ENCODE measurements around the gene GATA2.
A peak's percentile ranks its signal among the peaks of the same experiment; 100 is the strongest.

GATA2 gene

GRCh38 chr3:128491691-128491940, 1.4 kb downstream of the GATA2 start:
- Histone ChIP-seq H3K4me1 (ENCODE audit: control insufficient read depth, insufficient read depth, low read length) (peaks cover 28% of the 10 kb centered on the region), H3K4me2 (ENCODE audit: low read length) (no peak overlapping the region), H3K27me3 (ENCODE audit: control insufficient read depth, insufficient read depth, low read length) (peaks cover 94% of the 10 kb centered on the region), H3K9me3 (replicated peaks; ENCODE audit: low read length) (no peaks in the 10 kb centered on the region), H3K4me3 (ENCODE audit: low read length) (no peak overlapping the region), H3K9ac (ENCODE audit: low read depth, low read length) (no peak overlapping the region), H3K36me3 (ENCODE audit: insufficient read depth, low read length) (no peaks in the 10 kb centered on the region)

- Histone ChIP-seq H3K4me2 (ENCODE audit: low read length) (no peak overlapping the region), H3K27me3 (ENCODE audit: control insufficient read depth, insufficient read depth, low read length) (peaks cover 94% of the 10 kb centered on the region), H3K9ac (ENCODE audit: low read depth, low read length) (no peak overlapping the region), H3K36me3 (ENCODE audit: insufficient read depth, low read length) (no peaks in the 10 kb centered on the region), H3K4me3 (ENCODE audit: low read length) (no peak overlapping the region), H3K4me1 (ENCODE audit: control insufficient read depth, insufficient read depth, low read length) (peaks cover 28% of the 10 kb centered on the region), H3K9me3 (replicated peaks; ENCODE audit: low read length) (no peaks in the 10 kb centered on the region)
These were observed 1.9 kb downstream of the GATA2 start for GRCh38 chr3:128490915-128491690.

- H3K4me1 ChIP-seq (ENCODE audit: control insufficient read depth, insufficient read depth, low read length): peaks cover 28% of the 10 kb centered on the region
- no peaks in the 10 kb centered on the region for H3K9me3 ChIP-seq (replicated peaks; ENCODE audit: low read length)
- no peaks in the 10 kb centered on the region for H3K36me3 ChIP-seq (ENCODE audit: insufficient read depth, low read length)
- H3K4me3 ChIP-seq (ENCODE audit: low read length): no peak overlapping the region
- no peak overlapping the region for H3K9ac ChIP-seq (ENCODE audit: low read depth, low read length)
- peak overlapping the region; percentile 79 for H3K4me2 ChIP-seq (ENCODE audit: low read length)
- H3K27me3 ChIP-seq (ENCODE audit: control insufficient read depth, insufficient read depth, low read length): peaks cover 94% of the 10 kb centered on the region
These were observed 2.4 kb downstream of the GATA2 start for GRCh38 chr3:128490650-128490914.

- no peaks in the 10 kb centered on the region for H3K36me3 ChIP-seq (ENCODE audit: insufficient read depth, low read length)
- H3K4me2 ChIP-seq (ENCODE audit: low read length): peak overlapping the region; percentile 79
- H3K27me3 ChIP-seq (ENCODE audit: control insufficient read depth, insufficient read depth, low read length): peaks cover 94% of the 10 kb centered on the region
- H3K4me3 ChIP-seq (ENCODE audit: low read length): peak overlapping the region; percentile 63
- H3K9ac ChIP-seq (ENCODE audit: low read depth, low read length): peak overlapping the region; percentile 51
- peaks cover 28% of the 10 kb centered on the region for H3K4me1 ChIP-seq (ENCODE audit: control insufficient read depth, insufficient read depth, low read length)
- H3K9me3 ChIP-seq (replicated peaks; ENCODE audit: low read length): no peaks in the 10 kb centered on the region
These were observed 2.9 kb downstream of the GATA2 start for GRCh38 chr3:128489927-128490649.

GRCh38 chr3:128489674-128489926, 3.4 kb downstream of the GATA2 start:
- Histone ChIP-seq H3K4me3 (ENCODE audit: low read length) (peak overlapping the region; percentile 63), H3K4me1 (ENCODE audit: control insufficient read depth, insufficient read depth, low read length) (peaks cover 28% of the 10 kb centered on the region), H3K9me3 (replicated peaks; ENCODE audit: low read length) (no peaks in the 10 kb centered on the region), H3K27me3 (ENCODE audit: control insufficient read depth, insufficient read depth, low read length) (peaks cover 93% of the 10 kb centered on the region), H3K36me3 (ENCODE audit: insufficient read depth, low read length) (no peaks in the 10 kb centered on the region), H3K9ac (ENCODE audit: low read depth, low read length) (peak overlapping the region; percentile 51), H3K4me2 (ENCODE audit: low read length) (peak overlapping the region; percentile 79)

- peaks cover 90% of the 10 kb centered on the region for H3K27me3 ChIP-seq (ENCODE audit: control insufficient read depth, insufficient read depth, low read length)
These were observed 3.9 kb downstream of the GATA2 start for GRCh38 chr3:128488991-128489673.

GRCh38 chr3:128488636-128488990, 4.4 kb downstream of the GATA2 start:
- peaks cover 28% of the 10 kb centered on the region for H3K4me1 ChIP-seq (ENCODE audit: control insufficient read depth, insufficient read depth, low read length)
- H3K9me3 ChIP-seq (replicated peaks; ENCODE audit: low read length): no peaks in the 10 kb centered on the region
- no peaks in the 10 kb centered on the region for H3K36me3 ChIP-seq (ENCODE audit: insufficient read depth, low read length)
- H3K27me3 ChIP-seq (ENCODE audit: control insufficient read depth, insufficient read depth, low read length): peaks cover 90% of the 10 kb centered on the region
- H3K9ac ChIP-seq (ENCODE audit: low read depth, low read length): no peak overlapping the region
- H3K4me2 ChIP-seq (ENCODE audit: low read length): peak overlapping the region; percentile 79
- H3K4me3 ChIP-seq (ENCODE audit: low read length): peak overlapping the region; percentile 66

More at GRCh38 chr3:128488991-128489673, 3.9 kb downstream of the GATA2 start:
- H3K9ac ChIP-seq (ENCODE audit: low read depth, low read length): peak overlapping the region; percentile 51
- H3K9me3 ChIP-seq (replicated peaks; ENCODE audit: low read length): no peaks in the 10 kb centered on the region
- H3K36me3 ChIP-seq (ENCODE audit: insufficient read depth, low read length): no peaks in the 10 kb centered on the region
- H3K4me1 ChIP-seq (ENCODE audit: control insufficient read depth, insufficient read depth, low read length): peaks cover 28% of the 10 kb centered on the region
- H3K4me2 ChIP-seq (ENCODE audit: low read length): peak overlapping the region; percentile 79
- H3K4me3 ChIP-seq (ENCODE audit: low read length): peak overlapping the region; percentile 63

- Histone ChIP-seq H3K4me3 (ENCODE audit: low read length) (peak overlapping the region; percentile 66), H3K9me3 (replicated peaks; ENCODE audit: low read length) (no peaks in the 10 kb centered on the region), H3K4me2 (ENCODE audit: low read length) (peak overlapping the region; percentile 79), H3K4me1 (ENCODE audit: control insufficient read depth, insufficient read depth, low read length) (peaks cover 32% of the 10 kb centered on the region), H3K36me3 (ENCODE audit: insufficient read depth, low read length) (no peaks in the 10 kb centered on the region), H3K9ac (ENCODE audit: low read depth, low read length) (no peak overlapping the region), H3K27me3 (ENCODE audit: control insufficient read depth, insufficient read depth, low read length) (peaks cover 92% of the 10 kb centered on the region)
These were observed 5.0 kb downstream of the GATA2 start for GRCh38 chr3:128487813-128488635.

- Histone ChIP-seq H3K36me3 (ENCODE audit: insufficient read depth, low read length) (no peaks in the 10 kb centered on the region), H3K4me2 (ENCODE audit: low read length) (peak overlapping the region; percentile 79), H3K27me3 (ENCODE audit: control insufficient read depth, insufficient read depth, low read length) (peaks cover 90% of the 10 kb centered on the region), H3K9me3 (replicated peaks; ENCODE audit: low read length) (no peaks in the 10 kb centered on the region), H3K4me3 (ENCODE audit: low read length) (peak overlapping the region; percentile 66), H3K4me1 (ENCODE audit: control insufficient read depth, insufficient read depth, low read length) (peaks cover 37% of the 10 kb centered on the region), H3K9ac (ENCODE audit: low read depth, low read length) (no peak overlapping the region)
These were observed 5.5 kb downstream of the GATA2 start for GRCh38 chr3:128487538-128487812.

GRCh38 chr3:128486681-128487537, 6.1 kb downstream of the GATA2 start:
- peaks cover 39% of the 10 kb centered on the region for H3K4me1 ChIP-seq (ENCODE audit: control insufficient read depth, insufficient read depth, low read length)
- H3K9ac ChIP-seq (ENCODE audit: low read depth, low read length): no peak overlapping the region
- peaks cover 89% of the 10 kb centered on the region for H3K27me3 ChIP-seq (ENCODE audit: control insufficient read depth, insufficient read depth, low read length)
- peak overlapping the region; percentile 79 for H3K4me2 ChIP-seq (ENCODE audit: low read length)
- no peaks in the 10 kb centered on the region for H3K36me3 ChIP-seq (ENCODE audit: insufficient read depth, low read length)
- no peaks in the 10 kb centered on the region for H3K9me3 ChIP-seq (replicated peaks; ENCODE audit: low read length)
- peak overlapping the region; percentile 66 for H3K4me3 ChIP-seq (ENCODE audit: low read length)

- no peak overlapping the region for H3K4me3 ChIP-seq (ENCODE audit: low read length)
- no peaks in the 10 kb centered on the region for H3K36me3 ChIP-seq (ENCODE audit: insufficient read depth, low read length)
- no peak overlapping the region for H3K9ac ChIP-seq (ENCODE audit: low read depth, low read length)
- H3K27me3 ChIP-seq (ENCODE audit: control insufficient read depth, insufficient read depth, low read length): peaks cover 86% of the 10 kb centered on the region
- peak overlapping the region; percentile 79 for H3K4me2 ChIP-seq (ENCODE audit: low read length)
- no peaks in the 10 kb centered on the region for H3K9me3 ChIP-seq (replicated peaks; ENCODE audit: low read length)
- H3K4me1 ChIP-seq (ENCODE audit: control insufficient read depth, insufficient read depth, low read length): peaks cover 39% of the 10 kb centered on the region
These were observed 6.8 kb downstream of the GATA2 start for GRCh38 chr3:128486205-128486628.

Measured in skeletal muscle satellite cell (primary cell).